Measurements from ENCODE around the gene TMEM88. TPM values are rescaled to one million over a fixed set of nuclear protein-coding genes. Genes with fewer than 3 reads are reported as not detected.

Gene TMEM88
- total RNA-seq, 1 experiment from 2014 or later, result 2.9 TPM

DNA sequence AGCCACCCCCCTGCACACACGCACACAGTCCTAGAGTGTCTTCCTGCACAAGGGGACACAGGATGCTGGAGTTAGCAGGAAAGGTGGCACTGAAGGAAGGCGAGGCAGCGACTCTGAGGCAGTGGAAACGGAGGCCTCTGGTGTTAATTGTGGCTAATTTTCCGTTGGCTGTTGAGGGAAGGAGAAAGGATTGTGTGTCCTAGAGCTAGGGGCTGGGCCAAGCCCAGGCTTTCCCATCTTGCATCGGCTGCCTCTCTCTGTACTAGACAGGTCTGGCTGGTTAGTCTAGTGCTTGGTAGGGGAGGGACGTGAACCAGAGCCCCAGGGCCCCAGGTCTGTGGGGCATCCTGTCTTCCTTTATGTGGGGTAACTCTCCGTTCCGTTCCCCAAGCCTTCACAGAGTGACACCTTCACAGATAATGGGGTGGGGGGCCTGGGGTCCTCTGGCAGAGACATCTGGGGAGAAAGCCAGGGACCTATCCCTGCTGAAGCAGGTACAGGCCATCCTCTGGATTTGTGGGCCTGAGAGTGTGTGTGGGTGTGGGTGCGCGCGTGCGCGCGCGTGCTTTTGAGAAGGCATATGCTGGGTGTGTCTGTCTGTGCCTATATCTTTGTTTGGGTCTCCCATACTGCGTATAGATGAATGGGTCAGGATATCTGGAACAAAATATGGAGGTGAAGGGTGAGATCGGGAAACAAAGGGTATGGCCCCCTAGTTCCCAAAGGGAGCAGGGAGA is 33.5 kb downstream of the TMEM88 start, which contains the start of gene CHD3:
CHD3 (plus strand) TSS at position 606 of the 737 bp plus-strand sequence. CDS start 212 bp downstream, outside the sequence.
- Mint-ChIP-seq H3K27me3 (ENCODE audit: unreplicated experiment) (no peaks in the 10 kb centered on the region), H3K4me3 (ENCODE audit: low read depth, unreplicated experiment) (no peak within 1 kb of the TSS), H3K36me3 (ENCODE audit: insufficient read depth, unreplicated experiment) (peaks cover 17% of the 10 kb centered on the region), H3K9me3 (ENCODE audit: low read depth, unreplicated experiment) (no peaks in the 10 kb centered on the region), H3K4me1 (ENCODE audit: low read depth, unreplicated experiment) (peaks cover 8% of the 10 kb centered on the region), H3K27ac (ENCODE audit: unreplicated experiment) (no peak within 1 kb of the TSS)
- TF ChIP-seq, protein P1, sequence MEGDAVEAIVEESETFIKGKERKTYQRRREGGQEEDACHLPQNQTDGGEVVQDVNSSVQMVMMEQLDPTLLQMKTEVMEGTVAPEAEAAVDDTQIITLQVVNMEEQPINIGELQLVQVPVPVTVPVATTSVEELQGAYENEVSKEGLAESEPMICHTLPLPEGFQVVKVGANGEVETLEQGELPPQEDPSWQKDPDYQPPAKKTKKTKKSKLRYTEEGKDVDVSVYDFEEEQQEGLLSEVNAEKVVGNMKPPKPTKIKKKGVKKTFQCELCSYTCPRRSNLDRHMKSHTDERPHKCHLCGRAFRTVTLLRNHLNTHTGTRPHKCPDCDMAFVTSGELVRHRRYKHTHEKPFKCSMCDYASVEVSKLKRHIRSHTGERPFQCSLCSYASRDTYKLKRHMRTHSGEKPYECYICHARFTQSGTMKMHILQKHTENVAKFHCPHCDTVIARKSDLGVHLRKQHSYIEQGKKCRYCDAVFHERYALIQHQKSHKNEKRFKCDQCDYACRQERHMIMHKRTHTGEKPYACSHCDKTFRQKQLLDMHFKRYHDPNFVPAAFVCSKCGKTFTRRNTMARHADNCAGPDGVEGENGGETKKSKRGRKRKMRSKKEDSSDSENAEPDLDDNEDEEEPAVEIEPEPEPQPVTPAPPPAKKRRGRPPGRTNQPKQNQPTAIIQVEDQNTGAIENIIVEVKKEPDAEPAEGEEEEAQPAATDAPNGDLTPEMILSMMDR (IDR thresholded peaks at IDR 0.05; ENCODE audit: unreplicated experiment), result no peak
- CTCF ChIA-PET, result interaction anchor here (0.9 to 1.2 kb wide), 2 partner anchors 56 to 101 kb away, joined by 3 read pairs; no protein-coding TSS in a partner anchor
- peak; percentile 61 for DNase-seq
- intact Hi-C loops (cut with micrococcal nuclease; ENCODE audit: unreplicated experiment), result loop anchor here (10.0 kb wide), 1 partner anchor 46 kb away; the partner anchor contains the start of genes CNTROB and TRAPPC1
- no TSS peak for BruUV-seq (replicated peaks)

DNA sequence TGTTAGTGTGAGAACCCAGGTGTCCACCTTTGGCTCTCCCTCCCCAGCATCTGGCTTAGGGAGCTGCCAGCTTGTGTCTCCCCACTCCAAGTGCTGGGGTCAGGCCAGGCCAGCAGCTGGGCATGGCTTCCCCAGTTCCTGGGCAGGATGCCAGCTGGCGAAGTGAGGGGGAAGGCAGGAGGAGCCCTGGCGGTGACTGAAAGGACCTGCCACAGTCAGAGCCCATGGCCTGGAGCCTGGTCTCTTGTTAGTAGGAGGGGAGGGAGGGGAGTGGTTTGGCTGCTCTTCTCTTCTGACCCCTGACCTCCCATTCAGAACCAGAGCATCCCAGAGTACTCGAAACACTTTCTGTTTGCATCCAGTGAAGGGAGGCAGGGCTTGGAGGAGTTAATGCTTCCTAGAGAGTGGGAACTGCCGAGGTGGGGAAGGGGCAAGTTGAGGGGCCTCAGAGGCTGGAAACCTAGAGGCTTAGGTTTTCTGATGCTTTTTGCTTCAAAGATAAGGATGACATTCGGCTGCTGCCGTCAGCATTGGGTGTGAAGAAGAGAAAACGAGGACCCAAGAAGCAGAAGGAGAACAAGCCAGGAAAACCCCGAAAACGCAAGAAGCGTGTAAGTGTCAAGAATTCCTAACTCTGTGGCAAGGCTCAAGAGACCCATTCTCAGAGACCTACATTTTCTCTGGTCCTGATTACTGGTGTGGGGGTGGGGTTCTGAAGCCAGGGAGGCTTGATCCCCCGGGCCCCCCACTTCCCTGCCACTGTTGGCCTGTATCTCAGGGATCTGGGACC is 34.5 kb downstream of the TMEM88 start:
- Mint-ChIP-seq H3K9me3 (ENCODE audit: low read depth, unreplicated experiment) (no peaks in the 10 kb centered on the region), H3K36me3 (ENCODE audit: insufficient read depth, unreplicated experiment) (peaks cover 10% of the 10 kb centered on the region), H3K4me3 (ENCODE audit: low read depth, unreplicated experiment) (no peak overlapping the region), H3K27me3 (ENCODE audit: unreplicated experiment) (no peaks in the 10 kb centered on the region), H3K27ac (ENCODE audit: unreplicated experiment) (no peak overlapping the region), H3K4me1 (ENCODE audit: low read depth, unreplicated experiment) (peaks cover 8% of the 10 kb centered on the region)
- no TSS peak for BruUV-seq (replicated peaks)
- TF ChIP-seq, protein P1 (IDR thresholded peaks at IDR 0.05; ENCODE audit: unreplicated experiment), result peak; percentile 23
- peak; percentile 93 for DNase-seq
- CTCF ChIA-PET, result interaction anchor here (0.9 to 1.2 kb wide), 2 partner anchors 57 to 100 kb away, joined by 3 read pairs; no protein-coding TSS in a partner anchor
- intact Hi-C loops (cut with micrococcal nuclease; ENCODE audit: unreplicated experiment), result loop anchor here (10.0 kb wide), 1 partner anchor 45 kb away; the partner anchor contains the start of genes CNTROB and TRAPPC1

DNA sequence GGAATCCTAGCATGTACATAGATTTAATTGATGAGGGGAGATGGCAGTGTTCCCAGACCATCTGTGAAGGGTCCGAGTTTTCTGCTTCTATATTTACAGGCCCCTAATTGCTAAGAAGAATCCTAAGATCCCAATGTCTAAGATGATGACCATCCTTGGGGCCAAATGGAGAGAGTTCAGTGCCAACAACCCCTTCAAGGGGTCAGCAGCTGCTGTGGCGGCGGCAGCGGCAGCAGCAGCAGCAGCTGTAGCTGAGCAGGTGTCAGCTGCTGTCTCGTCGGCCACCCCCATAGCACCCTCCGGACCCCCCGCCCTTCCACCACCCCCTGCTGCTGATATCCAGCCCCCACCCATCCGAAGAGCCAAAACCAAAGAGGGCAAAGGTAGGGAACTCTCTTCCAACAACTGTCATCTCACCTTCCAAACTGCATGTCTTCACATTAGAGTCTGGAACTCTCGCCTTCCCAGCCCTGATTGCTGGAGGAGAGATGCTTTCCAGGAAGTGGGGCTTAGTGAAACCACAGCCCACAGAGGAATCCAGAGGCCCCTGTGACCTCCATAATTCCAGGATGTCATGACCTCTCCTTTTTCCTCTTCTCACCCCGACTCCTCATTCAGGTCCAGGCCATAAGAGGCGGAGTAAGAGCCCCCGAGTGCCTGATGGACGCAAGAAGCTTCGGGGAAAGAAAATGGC is 38.5 kb downstream of the TMEM88 start:
- no peaks in the 10 kb centered on the region for H3K9me3 Mint-ChIP-seq (ENCODE audit: low read depth, unreplicated experiment)
- H3K36me3 Mint-ChIP-seq (ENCODE audit: insufficient read depth, unreplicated experiment), result peaks cover 25% of the 10 kb centered on the region
- no peak overlapping the region for H3K4me3 Mint-ChIP-seq (ENCODE audit: low read depth, unreplicated experiment)
- no peaks in the 10 kb centered on the region for H3K27me3 Mint-ChIP-seq (ENCODE audit: unreplicated experiment)
- no peak for DNase-seq
- CTCF ChIA-PET, result no interaction called here
- H3K4me1 Mint-ChIP-seq (ENCODE audit: low read depth, unreplicated experiment), result peaks cover 8% of the 10 kb centered on the region
- BruUV-seq (replicated peaks), result no TSS peak
- no peak overlapping the region for H3K27ac Mint-ChIP-seq (ENCODE audit: unreplicated experiment)
- TF ChIP-seq, protein P1 (IDR thresholded peaks at IDR 0.05; ENCODE audit: unreplicated experiment), result no peak
- intact Hi-C loops (cut with micrococcal nuclease; ENCODE audit: unreplicated experiment), result no loop called here

DNA sequence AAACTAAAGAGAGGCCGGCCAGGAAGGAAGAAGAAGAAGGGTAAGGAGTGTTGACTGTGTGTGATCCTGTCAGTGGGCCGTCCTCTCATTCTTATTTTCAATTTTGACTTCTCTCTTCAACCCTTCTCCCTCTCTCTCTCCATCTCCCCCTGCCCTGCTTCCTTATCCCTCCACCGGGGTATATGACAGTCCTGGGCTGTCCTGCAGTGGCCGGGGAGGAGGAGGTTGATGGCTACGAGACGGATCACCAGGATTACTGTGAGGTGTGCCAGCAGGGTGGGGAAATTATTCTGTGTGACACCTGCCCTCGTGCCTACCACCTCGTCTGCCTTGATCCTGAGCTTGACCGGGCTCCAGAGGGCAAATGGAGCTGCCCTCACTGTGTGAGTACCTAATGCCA is 39.4 kb downstream of the TMEM88 start:
- CTCF ChIA-PET, result no interaction called here

More for the DNA sequence above, 39.4 kb downstream of the TMEM88 start:
- no peak overlapping the region for H3K4me3 Mint-ChIP-seq (ENCODE audit: low read depth, unreplicated experiment)
- intact Hi-C loops (cut with micrococcal nuclease; ENCODE audit: unreplicated experiment), result no loop called here
- no peaks in the 10 kb centered on the region for H3K27me3 Mint-ChIP-seq (ENCODE audit: unreplicated experiment)
- H3K27ac Mint-ChIP-seq (ENCODE audit: unreplicated experiment), result no peak overlapping the region
- TF ChIP-seq, protein P1 (IDR thresholded peaks at IDR 0.05; ENCODE audit: unreplicated experiment), result no peak
- no peak for DNase-seq
- TSS peak; percentile 26 for BruUV-seq (replicated peaks)
- H3K36me3 Mint-ChIP-seq (ENCODE audit: insufficient read depth, unreplicated experiment), result peaks cover 25% of the 10 kb centered on the region
- no peaks in the 10 kb centered on the region for H3K9me3 Mint-ChIP-seq (ENCODE audit: low read depth, unreplicated experiment)
- H3K4me1 Mint-ChIP-seq (ENCODE audit: low read depth, unreplicated experiment), result peaks cover 8% of the 10 kb centered on the region
